Ishikawa (cell line): Measurements from ENCODE around the gene PLEKHA6.

Experiments used
- EP300 ChIP-seq: IDR thresholded peaks from 2 replicates; pipeline ENCODE4 v1.6.1; 2012; ENCODE audit warnings: borderline replicate concordance
- FOXM1 ChIP-seq: IDR thresholded peaks from 2 replicates; pipeline ENCODE4 v1.6.1; 2012; ENCODE audit warnings: low read depth, borderline replicate concordance
- NFIC ChIP-seq: IDR thresholded peaks from 2 replicates; pipeline ENCODE4 v1.6.1; 2012
- RAD21 ChIP-seq: IDR thresholded peaks from 2 replicates; pipeline ENCODE4 v1.6.1; 2012; ENCODE audit warnings: low read depth
- TAF1 ChIP-seq: IDR thresholded peaks from 2 replicates; pipeline ENCODE4 v1.6.1; 2012; ENCODE audit warnings: low read depth, mild to moderate bottlenecking
- YY1 ChIP-seq: IDR thresholded peaks from 2 replicates; pipeline ENCODE4 v1.6.1; 2012; ENCODE audit warnings: low read depth
- TF ChIP-seq, protein P1 (sequence below): IDR thresholded peaks from 2 replicates; pipeline ENCODE4 v1.6.1; 2012

- TF ChIP-seq, protein P1, sequence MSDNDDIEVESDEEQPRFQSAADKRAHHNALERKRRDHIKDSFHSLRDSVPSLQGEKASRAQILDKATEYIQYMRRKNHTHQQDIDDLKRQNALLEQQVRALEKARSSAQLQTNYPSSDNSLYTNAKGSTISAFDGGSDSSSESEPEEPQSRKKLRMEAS, result no peak
- TF ChIP-seq TAF1 (no peak), FOXM1 (no peak), EP300 (no peak), RAD21 (no peak), NFIC (no peak), YY1 (no peak)
Measured at GRCh38 chr1:204390751-204391466, 31.2 kb upstream of the PLEKHA6 start.
